Activated CD4-positive, alpha-beta T cell treated with anti-CD3 and anti-CD28 coated beads, Interleukin-2, amount 50 U/mL, for 48 hours (primary cell): ENCODE measurements around the gene B4GAT1.
A peak's percentile ranks its signal among the peaks of the same experiment; 100 is the strongest.
"Not testable (repeated sequence)": the region's sequence is repeated elsewhere in the genome, so short reads cannot be mapped to it uniquely, and the experiment has no call there.

Experiments
- DNase-seq, 2 experiments: peaks; one replicate each; pipeline ENCODE4 v3.0.0-alpha.2; 2020

The B4GAT1 gene

DNA sequence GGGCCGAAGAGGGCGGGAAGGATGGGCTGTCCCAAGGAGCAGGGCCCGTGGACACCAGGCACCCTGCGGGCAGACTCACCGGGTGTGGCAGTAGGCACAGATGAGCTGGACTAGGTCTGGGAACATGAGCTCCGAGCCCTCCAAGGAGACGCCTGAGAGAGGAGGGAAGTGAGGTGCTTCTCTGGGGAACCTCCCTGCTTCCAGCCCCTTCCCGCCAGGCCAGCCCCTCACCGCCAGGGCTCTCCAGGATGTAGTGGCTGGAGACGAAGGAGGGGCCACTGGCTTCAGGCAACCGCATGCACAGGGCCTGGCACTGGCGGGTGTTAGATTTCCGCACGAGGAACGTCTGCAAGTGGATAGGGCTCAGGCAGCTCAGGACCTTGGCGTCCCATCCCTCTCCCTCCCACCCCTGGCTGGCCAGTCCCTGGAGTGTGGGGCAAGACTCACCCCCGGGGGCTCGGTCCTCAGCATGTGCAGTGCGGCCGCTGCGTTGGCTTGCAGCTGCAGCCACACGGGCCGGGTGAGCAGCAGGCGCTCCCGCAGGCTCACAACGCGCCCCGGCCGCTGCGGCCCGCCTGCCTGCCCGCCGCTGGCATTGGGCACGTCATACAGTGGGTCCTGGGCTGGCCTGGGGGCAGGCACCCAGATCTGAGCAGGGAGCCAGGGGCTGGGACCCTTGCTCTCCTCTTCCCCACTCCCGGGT, 11.7 kb downstream of the B4GAT1 start:
- no peak for DNase-seq

DNA sequence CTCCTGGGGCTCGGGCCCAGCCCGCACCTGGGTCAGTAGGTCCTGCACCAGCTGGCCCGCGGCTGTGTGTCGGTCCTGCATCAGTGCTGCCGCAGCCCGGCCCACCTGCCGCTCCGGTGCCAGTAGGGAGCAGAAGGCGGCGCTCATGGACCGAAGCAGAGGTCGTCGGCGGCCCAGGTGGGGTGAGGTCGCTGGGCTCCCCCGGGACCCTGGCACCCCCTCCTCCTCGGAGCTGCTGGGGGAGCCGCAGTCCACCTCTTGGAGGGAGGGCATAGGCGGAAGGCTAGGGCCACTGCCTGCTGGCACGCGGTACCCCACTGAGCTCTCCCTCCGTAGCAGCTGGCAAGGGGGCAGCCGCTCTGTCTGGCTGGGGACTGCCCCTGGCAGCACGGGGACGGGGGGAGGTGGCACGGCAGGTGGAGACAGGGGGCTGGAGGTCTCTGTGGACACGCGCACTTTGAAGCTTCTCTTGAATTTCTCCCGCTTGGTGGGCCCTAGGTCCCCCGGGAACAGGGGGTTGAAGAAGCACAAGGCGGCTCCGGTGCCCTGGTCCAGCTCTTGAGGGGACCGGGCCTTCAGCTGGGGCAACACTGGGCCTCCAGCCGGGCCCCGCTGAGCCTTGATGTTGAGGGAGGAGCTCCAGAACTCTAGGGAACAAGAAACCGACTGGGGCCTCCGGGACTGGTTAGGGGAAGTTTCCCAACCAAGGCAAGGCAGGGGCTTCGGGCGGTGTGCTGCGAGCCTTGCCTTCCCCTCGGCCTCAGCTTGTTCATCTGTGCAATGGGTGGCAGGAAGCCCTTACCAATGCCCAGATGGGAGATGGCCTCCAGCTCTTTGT, 12.6 kb downstream of the B4GAT1 start:
- no peak for DNase-seq

DNA sequence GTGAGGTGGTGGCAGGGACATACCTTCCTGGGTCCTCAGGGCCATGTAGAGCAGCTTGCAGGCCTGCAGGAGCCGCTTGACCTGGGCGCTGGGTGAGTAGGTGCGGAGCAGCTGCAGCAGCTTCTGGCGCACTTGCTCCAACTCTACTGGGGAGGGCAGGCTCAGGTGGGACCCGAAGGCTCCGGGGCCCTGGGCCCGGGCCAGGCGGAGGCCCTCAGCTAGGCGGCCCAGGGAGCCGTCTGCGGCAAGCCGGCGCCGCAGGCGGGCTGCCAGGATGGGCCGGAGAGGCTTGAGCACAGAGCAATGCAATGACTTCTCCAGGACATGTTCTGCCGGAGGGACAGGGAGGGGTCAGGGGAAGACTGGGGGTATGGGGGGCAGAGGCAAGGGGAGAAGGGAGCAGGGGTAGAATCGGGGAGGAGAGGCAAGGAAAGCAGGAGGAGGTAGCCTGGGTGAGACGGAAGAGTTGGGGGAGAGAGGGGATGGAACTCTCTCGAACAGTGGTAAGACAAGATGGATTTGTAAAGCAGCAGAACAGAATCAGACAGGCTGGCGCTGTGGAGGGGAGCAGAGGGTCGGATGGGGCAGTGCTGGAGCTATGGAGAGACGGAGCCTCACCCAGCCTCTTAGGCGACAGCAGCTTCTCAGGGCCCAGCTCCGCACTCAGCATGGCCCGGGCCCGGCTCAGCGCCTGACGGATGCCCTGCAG, 13.4 kb downstream of the B4GAT1 start:
- DNase-seq = no peak

DNA sequence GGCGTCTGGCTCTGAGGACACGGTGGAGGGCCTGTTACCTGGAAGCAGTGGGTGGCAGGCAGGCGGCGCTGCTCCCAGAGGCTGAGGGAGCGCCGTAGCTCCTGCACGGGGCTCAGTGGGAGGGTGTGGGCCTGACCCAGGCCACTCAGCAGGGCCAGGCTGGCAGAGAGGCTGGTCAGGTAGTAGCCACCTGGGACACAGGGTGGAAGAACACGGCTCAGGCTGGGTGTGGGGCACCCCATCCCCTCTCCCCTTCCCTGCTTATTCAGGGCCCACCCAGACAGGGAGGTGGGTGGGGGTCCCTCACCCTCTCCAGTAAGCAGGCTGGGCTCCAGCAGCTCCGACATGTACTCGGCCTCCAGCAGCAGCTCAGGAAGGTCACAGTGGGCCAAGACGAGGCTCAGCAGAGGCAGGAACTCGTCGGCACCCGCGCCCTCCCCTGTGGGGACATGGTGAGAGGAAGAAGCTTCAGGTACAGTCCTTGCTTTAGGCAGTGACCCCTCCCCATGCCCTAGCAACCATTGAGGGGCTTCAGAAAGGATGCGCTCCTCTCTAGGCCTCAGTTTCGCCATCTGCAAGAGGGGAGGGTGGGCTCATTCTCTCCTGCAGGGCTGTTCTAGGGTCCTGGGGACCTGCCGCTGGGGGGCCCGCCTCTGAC, 14.1 kb downstream of the B4GAT1 start:
- DNase-seq = no peak

DNA sequence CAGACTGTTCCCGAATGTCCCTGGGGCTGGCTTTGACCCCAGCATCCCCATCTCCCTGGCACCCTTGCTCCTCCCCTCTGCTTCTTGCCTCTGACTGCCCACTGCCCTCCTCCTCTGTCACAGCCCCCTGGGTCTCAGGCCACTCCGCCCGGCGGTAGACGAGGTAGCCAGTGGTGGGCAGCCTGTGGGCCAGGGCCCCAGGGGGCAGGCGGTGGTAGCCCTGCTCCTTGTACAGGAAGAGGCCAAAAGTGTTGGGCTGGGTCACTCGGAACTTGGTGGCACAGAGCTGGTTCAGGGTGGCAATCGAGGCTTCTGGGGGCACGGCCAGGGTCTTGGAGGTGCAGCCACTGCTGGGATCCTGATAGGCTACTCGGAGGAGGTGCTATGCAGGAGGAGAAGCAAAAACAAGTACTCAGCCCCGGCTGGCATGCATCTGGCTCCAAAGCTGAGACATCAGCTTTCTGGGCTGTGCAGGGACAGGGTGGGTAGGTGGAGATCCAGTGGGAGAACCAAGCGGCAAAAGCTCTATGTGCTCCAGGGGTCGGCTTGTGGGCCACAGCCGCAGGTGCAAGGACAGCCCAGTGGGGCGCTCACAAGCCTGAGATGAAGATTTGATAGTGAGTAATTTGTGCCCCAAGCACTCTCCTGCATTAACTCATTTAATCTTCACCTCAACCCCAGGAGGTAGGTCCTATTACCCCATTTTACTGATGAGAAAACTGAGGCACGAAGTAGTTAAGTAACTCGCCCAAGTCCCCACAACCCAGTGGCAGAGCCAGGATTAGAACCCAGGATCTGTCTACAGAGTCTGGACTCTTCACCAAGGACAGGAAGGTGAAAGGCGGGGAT, 14.8 kb downstream of the B4GAT1 start:
- no peak for DNase-seq

DNA sequence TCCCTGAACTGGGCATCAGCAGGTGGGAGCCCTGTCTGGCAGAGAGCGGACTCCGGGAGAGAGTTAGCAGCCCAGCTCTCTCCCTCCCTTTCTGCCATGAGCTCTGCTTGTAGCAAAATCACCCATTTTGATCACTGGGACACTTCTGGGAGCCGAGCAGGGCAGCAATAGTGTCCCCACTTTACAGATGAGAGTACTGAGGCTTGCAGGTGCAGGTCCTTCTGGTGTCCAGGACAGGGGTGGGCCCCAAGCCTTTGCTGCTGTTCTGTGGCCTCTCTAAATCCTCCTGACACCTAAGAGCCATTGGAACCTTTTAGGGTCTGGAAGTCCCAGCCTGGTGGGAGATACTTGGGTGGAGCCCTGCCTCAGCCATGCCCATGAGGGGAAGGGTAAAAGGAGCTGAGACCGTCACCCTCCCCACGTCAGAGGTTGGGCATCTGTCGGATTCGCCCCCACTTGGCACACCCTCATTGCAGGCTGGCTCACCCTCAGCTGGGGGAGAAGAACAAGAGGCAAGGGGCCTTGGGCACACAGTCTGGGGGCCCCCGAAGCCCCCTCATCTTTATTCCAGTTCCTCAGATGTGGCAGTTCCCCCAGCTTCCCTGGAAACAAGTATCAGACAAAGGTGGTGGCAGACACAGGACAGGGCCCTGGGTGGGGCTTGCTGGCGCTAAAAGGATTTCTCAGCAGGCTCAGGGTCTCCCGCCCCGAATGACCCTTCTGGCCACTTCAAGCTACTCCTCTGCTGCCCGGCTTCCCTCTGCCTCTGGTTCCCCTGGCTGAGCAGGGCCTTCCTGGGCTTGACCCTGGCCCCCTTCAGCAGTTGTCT, 15.7 kb downstream of the B4GAT1 start:
- DNase-seq = no peak

DNA sequence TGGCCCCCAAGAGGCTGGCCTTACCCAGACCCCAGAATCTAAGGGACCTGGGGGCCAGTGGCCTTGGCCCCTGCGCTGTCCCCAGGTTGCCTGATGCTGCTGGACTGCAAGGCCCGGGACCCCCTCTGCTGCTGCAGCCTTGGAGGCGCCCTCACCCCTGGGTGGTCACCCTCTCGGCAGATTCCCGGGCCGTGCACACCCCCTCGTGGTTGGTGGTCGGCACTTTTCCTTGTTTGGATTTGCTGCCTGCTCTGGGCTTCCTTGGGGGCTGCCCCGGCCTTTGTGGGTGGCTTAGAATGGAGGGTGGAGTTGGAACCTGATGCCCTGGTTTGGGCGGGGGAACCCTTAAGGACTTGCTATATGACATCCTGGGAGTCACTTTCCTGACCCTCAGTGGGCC, 16.5 kb downstream of the B4GAT1 start:
- no peak for DNase-seq

DNA sequence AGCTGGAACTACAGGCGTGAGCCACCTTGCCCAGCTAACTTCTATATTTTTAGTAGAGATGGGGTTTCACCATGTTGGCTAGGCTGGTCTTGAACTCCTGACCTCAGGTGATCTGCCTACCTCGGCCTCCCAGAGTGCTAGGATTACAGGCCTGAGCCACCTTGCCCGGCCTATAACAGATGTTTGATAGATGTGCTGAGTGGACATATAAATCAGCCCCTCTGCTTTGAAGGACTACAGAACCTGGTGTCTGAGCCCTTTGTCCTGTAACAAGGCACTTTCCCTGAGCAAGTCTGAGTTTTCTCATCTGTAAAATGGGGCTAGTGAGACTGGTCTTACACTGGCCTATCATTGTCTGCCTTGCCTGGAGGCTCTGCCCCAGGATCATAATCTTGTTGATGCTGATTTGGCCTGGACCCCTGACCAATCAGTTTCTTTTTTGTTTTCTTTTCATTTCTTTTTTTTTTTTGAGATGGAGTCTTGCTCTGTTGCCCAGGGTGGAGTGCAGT, 18.2 kb downstream of the B4GAT1 start:
- DNase-seq = no peak

DNA sequence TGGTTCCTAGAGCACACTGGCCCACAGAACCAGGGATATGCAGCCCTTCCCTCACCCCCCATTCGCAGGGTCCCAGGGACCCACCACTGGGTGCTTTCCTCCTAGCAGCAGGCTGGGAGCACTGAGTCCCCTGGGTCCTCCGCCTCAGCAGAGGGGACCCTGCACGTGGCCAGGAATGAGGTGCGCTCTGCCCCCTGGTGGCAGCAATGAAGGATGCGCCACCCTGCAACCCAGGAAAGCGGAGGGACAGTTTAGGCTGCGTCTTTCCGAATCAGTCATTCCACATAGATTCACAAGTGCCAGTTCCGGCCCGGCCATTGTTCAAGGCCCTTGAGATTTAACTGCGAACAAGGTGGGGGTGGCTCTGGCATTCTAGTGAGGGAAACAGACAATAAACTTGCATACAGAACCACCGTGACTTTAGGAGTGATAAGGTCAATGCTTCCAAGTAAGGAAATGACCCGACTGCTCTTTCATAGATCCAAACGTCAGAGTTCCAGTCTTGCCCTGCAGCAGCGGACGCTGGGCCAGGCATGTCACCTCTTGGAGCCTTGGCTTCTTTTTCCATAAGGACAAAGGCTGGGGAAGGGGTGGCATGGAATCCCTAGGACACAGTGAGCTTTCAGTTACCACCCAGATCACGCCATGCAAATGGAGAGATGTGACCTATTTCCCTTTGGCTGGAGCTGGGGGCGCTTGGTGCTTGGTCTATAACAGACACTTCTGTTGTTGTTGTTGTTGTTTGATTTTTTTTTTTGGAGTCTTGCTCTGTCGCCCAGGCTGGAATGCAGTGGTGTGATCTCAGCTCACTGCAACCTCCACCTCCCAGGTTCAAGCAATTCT, 18.9 kb downstream of the B4GAT1 start:
- peak; percentile 84 to 89 for DNase-seq

DNA sequence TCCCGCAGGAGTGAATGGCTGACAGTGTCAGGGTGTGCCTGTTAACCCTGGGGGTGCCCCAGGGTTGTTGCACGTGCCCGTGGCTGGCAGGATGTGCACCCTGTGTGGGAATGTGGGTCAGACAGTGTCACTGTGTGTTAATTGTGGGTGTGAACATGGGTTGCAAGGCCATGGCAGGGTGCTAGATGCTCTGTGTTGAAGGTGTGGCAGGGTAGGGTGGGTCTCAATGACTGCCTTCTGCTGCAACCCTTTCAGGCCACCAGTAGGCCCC, 19.5 kb downstream of the B4GAT1 start:
- DNase-seq = no peak

DNA sequence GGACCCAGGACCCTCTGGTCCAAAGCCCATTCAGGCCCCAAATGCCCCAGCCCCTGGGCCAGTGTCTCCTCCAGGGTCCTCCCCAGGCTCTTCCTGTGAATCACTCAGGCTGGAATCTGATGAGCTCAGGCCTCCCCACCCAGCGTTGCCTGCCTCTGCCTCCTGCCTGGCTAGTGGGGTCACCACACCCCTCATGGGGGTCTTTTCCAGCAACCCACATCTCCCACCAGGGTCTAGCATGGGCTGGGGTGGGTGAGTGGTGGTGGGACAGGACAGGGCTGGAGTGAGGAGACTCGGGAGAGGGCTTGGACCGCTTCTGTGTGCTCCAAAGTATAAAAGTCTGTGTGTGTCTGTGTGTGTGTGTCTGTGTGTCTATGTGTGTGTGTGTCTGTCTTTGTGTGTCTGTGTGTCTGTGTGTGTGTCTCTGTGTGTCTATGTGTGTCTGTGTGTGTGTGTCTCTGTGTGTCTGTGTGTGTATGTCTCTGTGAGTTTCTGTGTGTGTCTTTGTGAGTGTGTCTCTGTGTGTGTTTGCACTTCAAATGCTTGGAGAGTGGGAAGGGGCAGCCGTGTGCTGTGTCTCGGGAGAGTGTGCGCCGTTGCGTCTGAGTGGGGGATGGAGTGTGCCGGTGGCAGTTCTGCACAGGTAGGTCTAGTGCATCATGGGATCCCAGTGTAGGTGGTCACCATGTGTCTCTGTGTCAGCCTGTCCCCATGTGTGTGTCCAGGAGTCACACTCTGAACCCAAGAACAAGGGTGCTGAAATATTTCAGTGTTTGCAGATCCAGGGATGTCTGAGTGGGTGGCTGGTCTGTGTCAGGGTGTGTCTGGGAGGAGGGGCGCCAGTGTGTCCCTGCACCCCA, 20.0 kb downstream of the B4GAT1 start:
- no peak for DNase-seq

DNA sequence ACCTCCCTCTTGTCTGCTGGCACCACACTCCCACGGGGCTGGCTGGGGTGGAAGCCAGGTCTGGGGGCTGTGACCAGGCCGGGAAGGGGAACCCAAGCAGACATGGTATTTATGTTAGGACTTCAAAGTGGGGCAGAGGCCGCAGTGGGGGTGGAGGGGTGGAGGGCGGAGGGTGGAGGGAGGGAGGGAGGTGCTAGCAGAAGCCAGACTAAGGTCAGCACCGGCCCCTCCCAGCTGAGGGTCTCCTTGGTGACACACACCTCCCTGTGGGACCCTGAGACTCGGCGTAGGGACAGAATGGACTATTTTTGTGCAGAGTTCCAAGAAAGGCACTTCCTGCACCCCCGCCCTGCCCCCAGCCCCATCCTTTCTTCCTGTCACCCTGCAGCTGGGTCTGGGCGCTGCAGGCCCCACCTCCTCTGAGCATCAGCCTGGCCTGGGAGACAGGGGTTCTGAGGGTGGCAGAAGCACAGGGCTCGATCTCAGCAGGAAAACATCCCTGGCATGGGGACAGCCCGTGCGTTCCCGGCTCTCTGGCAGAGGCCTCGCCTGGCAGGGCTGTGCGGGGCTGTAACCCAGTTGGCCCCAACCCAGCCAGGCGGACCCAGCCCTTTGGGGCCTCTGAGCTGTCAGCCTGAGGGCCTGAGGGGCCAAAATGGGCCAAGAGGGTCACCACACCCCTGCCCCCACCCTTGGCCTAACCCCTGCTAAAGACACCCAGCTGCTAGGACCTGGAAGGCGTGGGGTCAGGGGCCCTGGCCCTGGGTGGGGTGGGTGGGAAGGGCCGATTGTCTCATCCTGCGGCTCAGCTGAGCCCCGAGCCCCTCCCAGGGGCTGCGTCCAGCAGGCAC, 20.9 kb downstream of the B4GAT1 start:
- DNase-seq = no peak

DNA sequence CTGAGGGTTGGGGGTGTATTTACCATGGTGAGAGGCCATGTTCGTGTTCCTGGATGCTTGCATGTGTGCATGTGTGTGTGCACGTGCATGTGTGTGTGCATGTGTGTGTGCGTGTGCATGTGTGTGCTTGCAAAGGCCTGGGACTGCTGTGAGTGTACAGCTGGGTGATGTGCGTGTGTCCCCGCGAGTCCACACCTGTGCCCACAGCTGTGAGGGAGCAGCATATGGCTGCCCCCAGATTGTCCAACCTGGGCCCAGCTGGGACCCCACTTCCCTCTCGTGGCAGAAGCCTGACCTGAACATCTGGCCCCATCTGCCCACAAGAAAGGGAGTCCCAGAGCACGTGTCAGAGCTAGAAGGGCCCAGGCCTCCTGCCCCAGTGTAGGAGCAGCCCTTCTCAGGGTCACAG, 22.2 kb downstream of the B4GAT1 start:
- DNase-seq = no peak

DNA sequence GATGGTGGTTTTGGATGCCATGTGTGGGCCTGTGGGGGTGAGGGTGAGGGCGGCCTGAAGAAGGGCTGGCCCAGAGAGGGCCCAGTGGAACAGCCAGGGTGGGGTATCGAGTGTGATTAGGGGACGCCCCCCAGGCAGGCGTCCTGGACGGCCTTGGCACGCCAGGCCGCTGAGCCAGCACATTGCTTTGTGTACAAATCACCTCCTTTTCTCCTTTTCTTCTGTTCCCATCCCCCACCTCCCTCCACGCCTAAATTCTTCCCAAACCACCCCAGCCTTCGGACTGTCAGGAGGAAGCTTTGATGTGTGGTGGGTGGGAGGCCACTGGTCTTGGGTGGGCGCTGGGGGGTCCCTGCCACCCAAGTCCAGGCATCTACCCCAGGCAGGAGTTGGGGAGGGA, 22.8 kb downstream of the B4GAT1 start:
- DNase-seq = no peak

DNA sequence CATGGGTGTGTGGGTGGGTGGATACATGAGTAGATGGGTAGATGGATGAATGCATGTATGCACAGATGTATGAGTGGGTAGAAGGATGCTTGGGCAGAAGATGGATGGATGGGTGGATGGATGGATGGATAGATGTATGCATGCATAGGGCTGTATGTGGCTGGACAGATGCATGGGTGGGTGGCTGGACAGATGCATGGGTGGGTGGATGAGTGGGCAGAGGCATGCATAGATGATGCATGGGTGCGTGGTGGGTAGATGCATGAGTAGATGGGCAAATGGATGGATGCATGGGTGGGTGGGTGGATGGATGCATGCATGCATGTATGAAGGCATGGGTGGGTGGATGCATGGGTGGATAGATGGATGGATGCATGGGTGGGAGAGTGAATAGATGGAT, 23.7 kb downstream of the B4GAT1 start:
- no peak for DNase-seq

DNA sequence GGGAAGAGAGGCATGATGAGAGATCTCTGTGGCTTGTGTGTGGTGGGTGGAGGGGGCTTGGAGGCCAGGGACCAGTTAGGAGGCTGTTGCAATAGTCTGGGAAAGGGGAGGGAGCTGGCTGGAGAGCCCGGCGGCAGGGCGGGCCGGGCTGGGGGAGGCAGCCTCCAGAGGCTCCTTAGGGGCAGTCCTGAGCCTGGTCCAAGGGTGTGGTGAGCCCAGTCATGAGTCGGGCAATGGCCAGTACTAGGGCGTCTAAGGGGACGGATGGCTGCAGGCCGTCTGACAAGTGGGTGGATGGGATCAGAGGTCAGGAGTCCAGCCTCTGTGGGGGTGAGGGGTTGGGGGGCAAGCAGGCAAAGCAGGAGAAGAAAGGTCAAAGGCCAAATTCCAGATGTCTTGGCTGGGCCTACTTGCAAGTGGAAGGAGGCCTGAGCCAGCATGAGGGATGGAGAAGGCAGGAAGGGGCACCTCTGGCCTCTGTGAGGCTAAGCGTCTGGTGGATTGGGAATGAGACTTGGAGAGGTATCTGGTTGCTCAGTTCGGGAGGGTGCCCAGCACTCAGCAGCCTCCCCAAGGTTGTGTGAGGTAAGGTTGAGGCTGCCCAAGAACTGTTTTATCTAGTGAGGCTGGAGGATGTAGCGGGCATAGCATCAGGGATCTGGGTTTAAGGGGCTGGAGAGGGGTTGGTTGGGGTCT, 24.5 kb downstream of the B4GAT1 start:
- DNase-seq = no peak

DNA sequence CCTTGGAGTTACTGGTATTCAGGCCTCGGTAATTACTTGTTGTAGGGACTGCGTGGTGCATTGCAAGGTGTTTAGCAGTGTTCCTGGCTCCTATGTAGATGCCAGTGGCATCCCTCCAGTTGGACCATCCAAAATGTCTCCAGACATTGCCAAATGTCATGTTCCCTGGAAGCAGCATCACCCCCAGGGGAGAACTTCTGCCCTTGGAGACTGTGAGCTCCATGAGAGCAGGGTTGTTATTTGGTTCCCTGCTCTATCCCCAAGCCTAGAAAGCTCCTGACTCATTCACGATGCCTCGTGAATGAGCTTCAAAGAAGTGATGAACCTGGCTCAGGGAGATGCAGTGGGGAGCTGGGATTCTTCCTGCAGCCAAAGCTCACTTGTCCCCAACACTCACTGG, 25.8 kb downstream of the B4GAT1 start:
- no peak for DNase-seq

DNA sequence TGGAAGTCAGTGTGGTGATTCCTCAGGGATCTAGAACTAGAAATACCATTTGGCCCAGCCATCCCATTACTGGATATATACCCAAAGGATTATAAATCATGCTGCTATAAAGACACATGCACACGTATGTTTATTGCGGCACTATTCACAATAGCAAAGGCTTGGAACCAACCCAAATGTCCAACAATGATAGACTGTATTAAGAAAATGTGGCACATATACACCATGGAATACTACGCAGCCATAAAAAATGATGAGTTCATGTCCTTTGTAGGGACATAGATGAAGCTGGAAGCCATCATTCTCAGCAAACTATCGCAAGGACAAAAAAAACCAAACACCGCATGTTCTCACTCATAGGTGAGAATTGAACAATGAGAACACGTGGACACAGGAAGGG, 26.7 kb downstream of the B4GAT1 start:
- DNase-seq = not testable (repeated sequence)
